Renal cortical epithelial cell (primary cell): ENCODE measurements around the gene BAX. TPM values are rescaled to one million over a fixed set of nuclear protein-coding genes. Genes with fewer than 3 reads are reported as not detected.

Source experiments
- DNase-seq: peaks from one replicate; pipeline ENCODE4 v3.0.0-alpha.2; 2011; ENCODE audit warnings: low read depth
- total RNA-seq: library from RNA; depleted of rRNA; stranded (reverse); fragments of >200 nt; gene quantifications from 2 replicates; pipeline ENCODE4 v1.2.3, GENCODE V29; 2014

The BAX gene
- total RNA-seq, 1 donor from 2014 or later = 135 TPM

GRCh38 chr19:48928164-48929025, 26.3 kb upstream of the BAX start:
- DNase-seq = no peak

- peak; percentile 71 for DNase-seq
These were observed 21.2 kb upstream of the BAX start, which contains the start of gene DHDH for GRCh38 chr19:48933382-48933932. TSS of gene DHDH (plus strand) at chr19:48933699. CDS start at chr19:48933722, 23 bp downstream.

DNA sequence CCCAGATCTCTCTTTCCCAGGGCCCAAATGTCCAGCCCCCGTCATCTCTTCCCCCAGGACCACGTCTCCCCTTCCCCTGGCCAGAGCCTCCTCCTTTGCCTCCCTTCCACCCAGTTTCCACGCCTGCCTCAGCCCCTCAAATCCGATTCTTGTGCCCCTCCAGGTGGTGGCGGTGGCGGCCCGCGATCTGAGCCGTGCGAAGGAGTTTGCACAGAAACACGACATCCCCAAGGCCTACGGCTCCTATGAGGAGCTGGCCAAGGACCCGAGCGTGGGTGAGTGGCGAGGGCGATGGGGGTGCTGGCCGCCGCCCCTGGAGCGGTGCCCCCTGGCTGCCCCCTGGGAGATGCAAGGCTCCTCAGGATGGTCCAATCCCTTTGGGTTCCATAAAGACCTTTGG, 19.8 kb upstream of the BAX start:
- DNase-seq = no peak

DNA sequence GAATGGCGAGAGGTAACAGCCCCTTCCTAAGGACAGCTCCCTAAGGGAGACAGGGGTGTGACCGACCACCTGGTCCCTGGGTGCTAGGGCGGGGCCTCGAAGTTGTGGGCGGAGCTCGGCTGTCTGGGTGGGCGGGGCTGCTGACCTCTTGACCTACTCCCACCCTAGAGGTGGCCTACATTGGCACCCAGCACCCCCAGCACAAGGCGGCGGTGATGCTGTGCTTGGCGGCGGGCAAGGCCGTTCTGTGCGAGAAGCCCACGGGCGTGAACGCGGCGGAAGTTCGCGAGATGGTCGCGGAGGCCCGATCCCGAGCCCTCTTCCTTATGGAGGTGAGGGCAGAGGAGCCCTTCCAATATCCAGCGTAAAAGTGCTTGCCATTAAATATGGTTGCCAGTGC, 18.8 kb upstream of the BAX start:
- no peak for DNase-seq

DNA sequence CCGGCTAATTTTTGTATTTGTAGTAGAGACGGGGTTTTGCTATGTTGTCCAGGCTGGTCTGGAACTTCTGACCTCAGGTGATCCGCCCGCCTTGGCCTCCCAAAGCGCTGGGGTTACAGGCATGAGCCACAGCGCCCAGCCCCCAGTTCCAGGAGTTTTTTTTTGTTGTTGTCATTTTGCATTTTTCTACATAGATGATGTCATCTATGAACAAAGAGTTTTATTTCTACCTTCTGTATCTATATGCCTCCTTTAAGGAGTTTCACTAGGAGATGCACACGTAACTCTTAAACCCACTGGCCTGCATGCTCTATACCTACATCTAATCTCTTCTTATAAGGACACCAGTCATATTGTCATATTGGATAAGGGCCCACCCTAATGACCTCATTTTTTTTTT, 16.4 kb upstream of the BAX start:
- no peak for DNase-seq

DNA sequence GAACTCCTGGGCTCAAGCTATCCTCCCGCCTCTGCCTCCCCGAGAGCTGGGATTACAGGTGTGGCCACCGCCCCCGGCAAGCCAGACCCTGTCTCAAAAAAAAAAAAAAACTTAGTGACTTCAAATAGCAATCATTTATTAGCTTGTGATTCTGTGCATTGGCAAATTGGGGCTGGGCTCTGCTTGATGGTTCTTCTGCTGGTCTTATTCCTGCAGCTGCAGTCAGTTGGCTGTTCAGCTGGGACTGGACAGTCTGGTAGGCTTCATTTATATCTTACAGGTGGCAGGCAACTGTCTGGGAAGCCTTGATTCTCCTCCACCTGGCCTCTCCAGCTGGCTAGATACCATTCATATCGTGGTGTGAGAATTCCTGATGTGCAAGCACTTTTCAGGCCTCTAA, 13.8 kb upstream of the BAX start:
- DNase-seq = no peak

GRCh38 chr19:48943081-48943480, 11.6 kb upstream of the BAX start:
- no peak for DNase-seq

DNA sequence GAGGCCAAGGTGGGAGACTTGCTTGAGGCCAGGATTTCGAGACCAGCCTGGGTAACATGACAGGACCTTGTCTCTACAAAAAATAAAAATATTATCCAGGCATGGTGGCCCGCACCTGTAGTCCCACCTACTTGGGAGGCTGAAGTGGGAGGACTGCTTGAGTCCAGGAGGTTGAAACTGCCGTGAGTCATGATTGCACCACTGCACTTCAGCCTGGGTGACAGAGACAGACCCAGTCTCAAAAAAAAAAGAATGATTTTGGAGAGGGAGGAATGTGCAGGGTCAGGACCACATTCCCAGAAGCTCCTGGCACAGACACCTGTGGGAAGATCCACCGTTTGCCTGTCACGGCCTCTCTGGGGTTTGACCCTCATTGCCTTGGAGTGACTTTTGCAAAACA, 9.3 kb upstream of the BAX start:
- no peak for DNase-seq

- DNase-seq = no peak
These were observed 8.9 kb upstream of the BAX start for GRCh38 chr19:48945817-48946216.

DNA sequence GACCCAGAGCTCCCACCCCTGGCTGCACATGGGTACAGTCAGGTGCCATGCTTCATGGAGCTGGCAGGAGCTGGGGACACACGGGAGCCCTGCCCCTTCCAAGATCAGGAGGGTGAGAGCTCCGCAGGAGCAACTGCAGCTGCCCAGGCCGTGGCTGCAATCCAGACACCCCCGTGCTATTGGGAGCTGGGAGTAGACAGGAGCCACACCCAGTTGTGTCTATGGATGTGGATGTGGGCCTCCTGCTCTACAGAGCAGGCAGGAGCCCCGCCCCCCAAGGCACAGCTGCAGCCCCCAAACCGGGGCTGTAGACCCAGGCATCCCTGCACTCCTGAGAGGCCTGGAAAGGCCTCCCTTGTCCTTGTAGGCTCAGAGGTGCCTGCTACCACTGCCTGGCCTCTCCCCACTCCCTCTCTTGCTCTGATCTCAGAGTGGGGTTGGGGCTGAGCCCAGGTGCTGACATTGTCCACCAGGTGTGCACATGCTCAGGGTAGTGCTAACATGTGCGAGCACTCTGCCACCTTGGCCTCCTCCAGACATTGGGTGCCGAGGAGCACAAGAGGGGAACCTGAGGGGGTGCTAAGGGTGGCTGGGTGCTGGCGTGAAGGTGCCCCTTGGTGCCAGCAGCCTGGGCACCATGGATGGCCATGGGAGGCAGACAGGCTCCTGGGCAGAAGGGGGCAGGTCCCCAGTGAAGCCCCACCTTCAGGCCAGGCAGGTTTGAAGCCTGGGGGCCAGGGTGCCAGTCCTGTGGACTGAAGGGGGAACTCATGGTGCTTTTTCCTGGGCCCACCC, 8.0 kb upstream of the BAX start:
- no peak for DNase-seq

GRCh38 chr19:48947258-48947542, 7.5 kb upstream of the BAX start:
- DNase-seq = no peak

DNA sequence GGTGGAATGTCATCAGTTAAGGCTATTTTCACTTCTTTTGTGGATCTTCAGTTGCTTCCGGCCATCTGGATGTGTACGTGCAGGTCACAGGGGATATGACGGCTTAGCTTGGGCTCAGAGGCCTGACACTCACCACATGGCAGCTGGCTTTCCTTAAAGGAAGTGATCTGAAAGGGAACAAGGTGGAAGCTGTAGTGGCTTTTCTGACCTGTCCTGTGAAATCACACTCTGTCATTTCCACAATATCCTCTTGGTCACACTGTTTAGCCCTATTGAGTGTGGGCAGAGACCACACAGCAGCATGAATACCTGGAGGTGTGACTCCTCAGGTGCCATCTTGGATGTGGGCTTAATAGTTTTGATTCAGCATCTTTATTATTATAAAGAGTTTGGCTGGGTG, 4.5 kb upstream of the BAX start:
- no peak for DNase-seq

DNA sequence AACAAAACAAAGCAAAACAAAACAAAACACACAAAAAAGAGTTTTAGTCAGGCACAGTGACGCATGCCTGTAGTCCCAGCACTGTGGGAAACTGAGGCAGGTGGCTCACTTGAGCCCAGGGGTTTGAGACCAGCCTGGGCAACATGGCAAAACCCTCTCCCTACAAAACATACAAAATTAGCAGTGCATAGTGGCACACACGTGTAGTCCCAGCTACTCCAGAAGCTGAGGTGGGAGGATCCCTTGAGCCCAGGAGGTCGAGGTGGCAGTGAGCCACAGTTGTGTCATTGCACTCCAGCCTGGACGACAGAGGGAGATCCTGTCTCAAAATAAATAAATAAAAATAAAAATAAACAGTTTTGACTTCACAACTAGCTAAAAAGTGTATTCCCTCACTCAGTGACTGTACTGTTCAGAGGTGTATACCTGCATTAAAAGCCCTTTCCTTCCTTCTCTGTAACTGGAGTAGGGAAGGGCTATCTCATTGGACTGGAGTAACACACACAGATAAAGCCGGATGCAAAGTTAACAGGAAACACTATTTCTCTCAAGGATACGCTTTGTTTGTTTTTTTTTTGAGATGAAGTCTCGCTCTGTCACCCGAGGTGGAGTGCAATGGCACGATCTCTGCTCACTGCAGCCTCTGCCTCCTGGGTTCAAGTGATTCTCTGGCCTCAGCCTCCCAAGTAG, 3.7 kb upstream of the BAX start:
- DNase-seq = no peak

DNA sequence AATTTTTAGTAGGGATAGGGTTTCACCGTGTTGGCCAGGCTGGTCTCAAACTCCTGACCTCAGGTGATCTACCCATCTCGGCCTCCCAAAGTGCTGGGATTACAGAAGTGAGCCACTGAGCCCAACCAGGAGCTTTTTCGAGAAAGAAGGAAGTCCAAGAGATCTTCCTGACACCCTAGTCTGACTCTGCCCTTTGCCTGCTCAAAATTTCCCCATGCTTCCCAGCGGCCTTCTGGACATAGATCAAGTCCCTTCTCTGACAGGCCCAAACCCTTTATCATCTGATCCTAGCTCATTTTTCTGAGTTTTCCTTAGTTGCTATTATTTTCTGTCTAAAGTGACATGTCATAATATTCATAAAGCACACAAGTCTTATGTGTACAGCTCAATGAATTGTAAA, 1.5 kb upstream of the BAX start:
- DNase-seq = no peak

GRCh38 chr19:48953990-48954594, 583 bp upstream of the BAX start:
- DNase-seq = no peak

DNA sequence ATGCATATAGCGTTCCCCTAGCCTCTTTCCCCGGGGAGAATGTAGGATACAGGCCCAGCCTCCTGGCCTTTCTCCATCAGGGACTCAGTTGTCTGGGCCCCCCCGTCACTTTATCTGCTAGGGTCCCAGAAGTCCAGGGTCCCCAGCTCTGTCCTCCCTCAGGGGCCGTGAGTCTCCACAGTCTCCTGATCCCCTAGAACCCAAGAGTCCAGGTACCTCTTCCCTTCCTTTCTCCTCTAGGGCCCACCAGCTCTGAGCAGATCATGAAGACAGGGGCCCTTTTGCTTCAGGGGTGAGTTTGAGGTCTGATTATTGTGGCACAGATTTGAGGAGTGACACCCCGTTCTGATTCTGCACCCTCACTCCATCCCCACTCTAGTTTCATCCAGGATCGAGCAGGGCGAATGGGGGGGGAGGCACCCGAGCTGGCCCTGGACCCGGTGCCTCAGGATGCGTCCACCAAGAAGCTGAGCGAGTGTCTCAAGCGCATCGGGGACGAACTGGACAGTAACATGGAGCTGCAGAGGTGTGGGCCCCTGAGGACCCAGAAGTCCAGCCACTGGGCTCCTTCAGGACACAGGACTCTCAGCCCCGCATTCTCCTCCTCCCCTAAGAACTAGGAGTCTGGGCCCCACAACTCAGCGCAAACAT, 758 bp downstream of the BAX start:
- no peak for DNase-seq

GRCh38 chr19:48958006-48958405, 3.3 kb downstream of the BAX start:
- DNase-seq = no peak

DNA sequence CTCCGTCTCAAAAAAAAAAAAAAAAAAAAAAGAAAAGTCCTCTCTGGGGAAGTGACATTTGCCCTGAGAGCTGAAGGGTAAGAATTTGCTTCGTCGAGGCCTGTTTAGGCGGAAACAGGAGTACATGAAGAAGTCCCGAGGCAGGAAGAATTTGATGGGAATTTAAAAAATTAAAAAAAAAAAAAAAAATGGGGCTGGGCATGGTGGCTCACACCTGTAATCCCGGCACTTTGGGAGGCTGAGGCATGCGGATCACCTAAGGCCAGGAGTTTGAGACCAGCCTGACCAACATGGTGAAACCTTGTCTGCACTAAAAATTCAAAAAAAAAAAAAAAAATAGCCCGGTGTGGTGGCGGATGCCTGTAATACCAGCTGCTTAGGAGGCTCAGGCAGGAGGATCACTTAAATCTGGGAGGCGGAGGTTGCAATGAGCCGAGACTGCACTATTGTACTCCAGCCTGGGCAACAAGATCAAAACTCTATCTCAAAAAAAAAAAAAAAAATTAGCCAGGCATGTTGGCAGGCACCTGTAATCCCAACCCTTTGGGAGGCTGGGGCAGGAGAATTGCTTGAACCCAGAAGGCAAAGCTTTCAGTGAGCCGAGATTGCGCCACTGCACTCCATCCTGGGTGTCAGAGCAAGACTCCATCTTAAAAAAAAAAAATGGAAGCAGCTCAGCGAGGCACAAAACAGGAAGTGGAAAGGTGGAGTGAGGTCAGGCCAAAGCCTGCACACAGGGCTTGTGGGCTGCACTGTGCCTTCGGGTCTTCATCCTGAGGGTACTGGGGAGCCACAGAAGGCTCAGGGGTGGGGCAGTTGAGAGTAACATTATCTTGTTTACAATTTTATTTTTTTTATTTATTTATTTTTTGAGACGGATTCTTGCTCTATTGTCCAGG, 4.9 kb downstream of the BAX start:
- no peak for DNase-seq

- no peak for DNase-seq
These were observed 6.5 kb downstream of the BAX start for GRCh38 chr19:48961051-48961649.

- DNase-seq = no peak
These were observed 7.0 kb downstream of the BAX start for GRCh38 chr19:48961673-48962028.
